HG03520 (cell line): Measurements from ENCODE around the gene HSFX2.
"Not testable (repeated sequence)": the region's sequence is repeated elsewhere in the genome, so short reads cannot be mapped to it uniquely, and the experiment has no call there.

Experiments used
- ATAC-seq: cut with Tn5 transposase; IDR thresholded peaks from one replicate; pipeline ENCODE4 v1.9.1; 2021; ENCODE audit warnings: mild to moderate bottlenecking, moderate library complexity; ENCODE audit not compliant: unreplicated experiment

Gene HSFX2

GRCh38 chrX:149595214-149595613 lies at the start of gene HSFX2:
HSFX2 (minus strand) TSS chrX:149595314; CDS start chrX:149594700, 614 bp downstream.
- ATAC-seq, result not testable (repeated sequence)

- no peak for ATAC-seq
These were observed 48.4 kb upstream of the HSFX2 start for GRCh38 chrX:149643496-149643895.

- ATAC-seq, result no peak
These were observed 46.7 kb upstream of the HSFX2 start for GRCh38 chrX:149641835-149642234.

GRCh38 chrX:149641432-149641831 lies 46.3 kb upstream of the HSFX2 start:
- ATAC-seq, result no peak

- no peak for ATAC-seq
These were observed 44.5 kb upstream of the HSFX2 start for GRCh38 chrX:149639568-149639967.

GRCh38 chrX:149638860-149639259 lies 43.7 kb upstream of the HSFX2 start:
- ATAC-seq, result no peak

GRCh38 chrX:149633511-149633910 lies 38.4 kb upstream of the HSFX2 start:
- no peak for ATAC-seq

- peak; percentile 84 for ATAC-seq
These were observed 36.4 kb upstream of the HSFX2 start, which contains the start of gene TMEM185A for GRCh38 chrX:149631234-149632165. TMEM185A (minus strand) TSS chrX:149631792; CDS start chrX:149631580, 212 bp downstream.

GRCh38 chrX:149630681-149631233 lies 35.6 kb upstream of the HSFX2 start:
- ATAC-seq, result no peak

- ATAC-seq, result no peak
These were observed 34.7 kb upstream of the HSFX2 start for GRCh38 chrX:149629730-149630387.

GRCh38 chrX:149628768-149629167 lies 33.7 kb upstream of the HSFX2 start:
- no peak for ATAC-seq

GRCh38 chrX:149628280-149628679 lies 33.2 kb upstream of the HSFX2 start:
- ATAC-seq, result no peak

- not testable (repeated sequence) for ATAC-seq
These were observed 31.7 kb upstream of the HSFX2 start for GRCh38 chrX:149626829-149627228.

- not testable (repeated sequence) for ATAC-seq
These were observed 24.5 kb upstream of the HSFX2 start for GRCh38 chrX:149619662-149620061.

GRCh38 chrX:149618871-149619270 lies 23.8 kb upstream of the HSFX2 start:
- no peak for ATAC-seq

GRCh38 chrX:149611623-149612175 lies 16.6 kb upstream of the HSFX2 start:
- ATAC-seq, result no peak

GRCh38 chrX:149610511-149610910 lies 15.4 kb upstream of the HSFX2 start:
- ATAC-seq, result no peak

- no peak for ATAC-seq
These were observed 12.6 kb upstream of the HSFX2 start for GRCh38 chrX:149607699-149608098.

GRCh38 chrX:149605248-149605885 lies 10.3 kb upstream of the HSFX2 start:
- ATAC-seq, result not testable (repeated sequence)

GRCh38 chrX:149598603-149599002 lies 3.5 kb upstream of the HSFX2 start:
- ATAC-seq, result not testable (repeated sequence)

- not testable (repeated sequence) for ATAC-seq
These were observed 829 bp upstream of the HSFX2 start for GRCh38 chrX:149595943-149596342.
